GM21360 (cell line): ENCODE data around the gene KIF3B.
"Not testable (repeated sequence)": the region's sequence is repeated elsewhere in the genome, so short reads cannot be mapped to it uniquely, and the experiment has no call there.

Experiments
- ATAC-seq: cut with Tn5 transposase; IDR thresholded peaks from one replicate; pipeline ENCODE4 v1.9.1; 2021; ENCODE audit warnings: mild to moderate bottlenecking, moderate library complexity; ENCODE audit not compliant: unreplicated experiment

KIF3B gene

GRCh38 chr20:32327087-32327681 lies 49.7 kb downstream of the KIF3B start:
- ATAC-seq: no peak

GRCh38 chr20:32329817-32330554 lies 52.5 kb downstream of the KIF3B start:
- no peak for ATAC-seq

- ATAC-seq: no peak
These were observed 53.1 kb downstream of the KIF3B start for GRCh38 chr20:32330555-32330897.

GRCh38 chr20:32332614-32333013 lies 55.2 kb downstream of the KIF3B start:
- ATAC-seq: peak; percentile 31

- peak; percentile 68 for ATAC-seq
These were observed 55.9 kb downstream of the KIF3B start for GRCh38 chr20:32333181-32333987.

- peak; percentile 9 for ATAC-seq
These were observed 56.8 kb downstream of the KIF3B start for GRCh38 chr20:32333988-32334885.

- no peak for ATAC-seq
These were observed 59.5 kb downstream of the KIF3B start for GRCh38 chr20:32336918-32337347.

- no peak for ATAC-seq
These were observed 60.6 kb downstream of the KIF3B start for GRCh38 chr20:32337937-32338661.

GRCh38 chr20:32338665-32339064 lies 61.2 kb downstream of the KIF3B start:
- ATAC-seq: no peak

GRCh38 chr20:32339116-32339515 lies 61.7 kb downstream of the KIF3B start:
- no peak for ATAC-seq

GRCh38 chr20:32341053-32341452 lies 63.6 kb downstream of the KIF3B start:
- ATAC-seq: not testable (repeated sequence)

GRCh38 chr20:32343439-32343838 lies 66.0 kb downstream of the KIF3B start:
- no peak for ATAC-seq

GRCh38 chr20:32344835-32345506 lies 67.5 kb downstream of the KIF3B start:
- no peak for ATAC-seq

GRCh38 chr20:32348207-32348606 lies 70.8 kb downstream of the KIF3B start:
- ATAC-seq: no peak

GRCh38 chr20:32350421-32350820 lies 73.0 kb downstream of the KIF3B start:
- ATAC-seq: no peak

- no peak for ATAC-seq
These were observed 74.8 kb downstream of the KIF3B start for GRCh38 chr20:32352121-32352720.

- no peak for ATAC-seq
These were observed 76.5 kb downstream of the KIF3B start for GRCh38 chr20:32353848-32354496.

- ATAC-seq: no peak
These were observed 77.4 kb downstream of the KIF3B start for GRCh38 chr20:32354592-32355416.
